ENCODE data around the gene WDR31.
"Not testable (repeated sequence)": the region's sequence is repeated elsewhere in the genome, so short reads cannot be mapped to it uniquely, and the experiment has no call there.

WDR31 gene

DNA sequence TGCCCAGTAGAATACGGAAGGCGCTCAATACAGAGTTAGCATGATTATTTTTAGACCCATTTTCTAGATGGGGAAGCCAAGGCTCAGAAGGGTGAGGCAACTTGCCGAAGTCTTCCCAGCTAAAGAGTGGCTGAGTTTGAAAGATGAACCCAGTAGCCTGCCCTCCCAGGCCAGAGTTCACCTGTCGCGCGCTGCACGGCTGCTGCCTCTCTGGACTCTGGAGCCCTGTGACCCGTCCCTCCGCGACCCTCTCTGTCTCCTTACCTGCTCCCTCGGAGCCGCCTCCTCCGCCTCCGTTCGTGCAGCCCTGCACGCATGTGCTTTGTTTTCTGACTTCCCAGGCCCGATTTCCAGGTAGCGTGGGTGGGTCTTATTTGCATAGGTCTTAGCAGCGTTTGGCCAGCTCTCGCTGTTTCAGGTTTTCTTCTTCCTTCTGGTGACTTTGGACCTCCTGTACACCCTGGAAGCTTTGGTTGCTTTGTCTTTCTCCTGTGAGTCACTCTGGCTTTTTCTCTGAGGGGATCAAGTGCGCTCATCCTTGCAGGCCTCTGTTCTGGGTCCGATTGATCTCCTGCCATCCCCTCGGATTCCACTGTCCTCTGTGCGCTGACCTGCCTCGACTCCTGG is 37.2 kb downstream of the WDR31 start, which contains the start of gene RNF183:
TSS of gene RNF183 (minus strand) at position 585 of the 627 bp plus-strand sequence. CDS start 5,192 bp downstream, outside the sequence.
- TF ChIP-seq, protein P1, sequence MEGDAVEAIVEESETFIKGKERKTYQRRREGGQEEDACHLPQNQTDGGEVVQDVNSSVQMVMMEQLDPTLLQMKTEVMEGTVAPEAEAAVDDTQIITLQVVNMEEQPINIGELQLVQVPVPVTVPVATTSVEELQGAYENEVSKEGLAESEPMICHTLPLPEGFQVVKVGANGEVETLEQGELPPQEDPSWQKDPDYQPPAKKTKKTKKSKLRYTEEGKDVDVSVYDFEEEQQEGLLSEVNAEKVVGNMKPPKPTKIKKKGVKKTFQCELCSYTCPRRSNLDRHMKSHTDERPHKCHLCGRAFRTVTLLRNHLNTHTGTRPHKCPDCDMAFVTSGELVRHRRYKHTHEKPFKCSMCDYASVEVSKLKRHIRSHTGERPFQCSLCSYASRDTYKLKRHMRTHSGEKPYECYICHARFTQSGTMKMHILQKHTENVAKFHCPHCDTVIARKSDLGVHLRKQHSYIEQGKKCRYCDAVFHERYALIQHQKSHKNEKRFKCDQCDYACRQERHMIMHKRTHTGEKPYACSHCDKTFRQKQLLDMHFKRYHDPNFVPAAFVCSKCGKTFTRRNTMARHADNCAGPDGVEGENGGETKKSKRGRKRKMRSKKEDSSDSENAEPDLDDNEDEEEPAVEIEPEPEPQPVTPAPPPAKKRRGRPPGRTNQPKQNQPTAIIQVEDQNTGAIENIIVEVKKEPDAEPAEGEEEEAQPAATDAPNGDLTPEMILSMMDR (conservative IDR thresholded peaks at IDR 0.05; ENCODE audit: low read depth, low read length): no peak
- H3K4me3 ChIP-seq (ENCODE audit: low read depth, low read length): no peak within 1 kb of the TSS
- DNase-seq (ENCODE audit: low read depth): no peak

DNA sequence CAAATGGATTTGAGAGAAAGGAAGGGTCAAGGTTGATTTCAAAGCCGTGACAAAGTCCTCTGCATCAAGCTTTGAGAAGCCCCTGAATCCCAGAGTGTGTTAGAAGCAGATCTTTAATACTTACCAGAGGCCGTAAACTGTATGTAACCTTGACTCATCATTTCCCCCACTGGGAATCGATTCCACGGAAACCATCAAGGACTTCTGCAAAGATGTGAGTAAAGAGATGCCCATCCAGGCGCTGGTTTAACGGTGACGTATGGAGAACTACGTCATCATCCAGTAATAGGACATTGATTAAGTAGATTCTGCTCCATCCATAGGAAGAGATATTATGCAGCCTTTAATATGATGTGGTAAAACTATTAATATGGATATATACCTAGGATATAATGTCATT is 38.5 kb downstream of the WDR31 start:
- no peak overlapping the region for H3K4me3 ChIP-seq (ENCODE audit: low read depth, low read length)
- DNase-seq (ENCODE audit: low read depth): no peak
- TF ChIP-seq, protein P1 (conservative IDR thresholded peaks at IDR 0.05; ENCODE audit: low read depth, low read length): no peak

DNA sequence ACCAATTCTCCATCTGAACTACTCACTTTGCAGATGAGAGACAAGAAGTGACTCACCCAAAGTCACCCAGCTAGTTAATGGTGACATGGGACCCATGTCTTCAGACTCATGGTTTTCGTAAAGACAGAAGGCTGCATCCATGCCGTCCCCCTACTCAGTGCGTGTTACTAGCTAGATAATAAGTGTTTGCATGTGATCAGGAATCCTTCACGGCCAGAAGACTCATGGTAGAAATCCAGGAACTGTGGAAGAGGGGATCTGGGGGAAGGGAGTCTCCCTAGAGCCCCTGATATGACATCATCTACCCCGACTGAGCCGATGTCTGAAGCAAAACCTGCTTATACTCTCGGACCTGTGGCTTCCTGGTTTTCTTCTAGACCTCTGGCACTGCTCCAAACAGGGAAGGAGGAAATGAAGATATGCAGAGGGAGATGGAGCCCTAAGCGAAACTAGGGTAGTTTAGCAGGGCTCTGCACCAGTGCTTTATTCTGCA is 40.2 kb downstream of the WDR31 start:
- DNase-seq (ENCODE audit: low read depth): peak; percentile 35
- TF ChIP-seq, protein P1 (conservative IDR thresholded peaks at IDR 0.05; ENCODE audit: low read depth, low read length): no peak
- no peak overlapping the region for H3K4me3 ChIP-seq (ENCODE audit: low read depth, low read length)

DNA sequence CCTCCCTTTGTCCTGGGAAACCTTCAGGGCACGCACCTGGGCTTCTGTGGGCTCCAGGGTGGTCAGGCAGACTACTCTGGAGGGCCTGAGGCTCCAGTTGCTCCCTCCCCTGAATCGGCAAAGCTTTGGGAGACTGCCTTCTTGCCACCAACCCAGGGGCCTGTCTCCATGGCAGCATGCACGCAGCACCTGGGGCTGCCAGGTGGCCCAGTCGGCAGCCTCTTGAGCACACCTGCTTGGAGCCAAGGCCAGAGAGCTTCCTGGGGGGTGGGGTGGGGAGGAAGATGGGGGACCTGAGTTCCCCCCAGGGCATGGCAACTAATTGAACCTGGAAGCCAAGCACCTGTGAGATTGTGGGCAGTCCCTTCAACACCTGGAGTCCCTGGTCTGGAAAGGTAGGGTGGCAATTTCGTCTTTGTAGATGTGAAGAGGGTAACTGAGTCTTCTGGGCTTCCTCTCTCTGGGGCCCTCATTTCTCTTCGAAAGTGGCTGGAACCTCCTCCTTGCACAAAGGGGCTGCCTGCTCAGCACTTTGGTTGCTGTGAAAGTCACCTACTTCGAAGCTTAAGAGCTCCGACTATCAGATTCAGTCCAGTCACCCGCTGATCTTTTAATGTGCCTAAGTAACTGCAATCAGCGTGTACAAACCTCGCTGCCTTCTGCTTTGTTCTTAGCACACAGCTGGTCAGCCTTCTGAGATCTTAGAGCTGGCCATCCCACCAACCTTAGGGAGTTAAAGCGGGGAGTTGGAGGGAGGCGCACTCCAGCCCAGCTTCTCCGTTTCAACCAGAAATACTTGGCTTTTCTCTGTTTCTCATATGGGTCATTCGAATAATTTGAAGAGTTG is 40.9 kb downstream of the WDR31 start:
- H3K4me3 ChIP-seq (ENCODE audit: low read depth, low read length): no peak overlapping the region
- no peak for DNase-seq (ENCODE audit: low read depth)
- TF ChIP-seq, protein P1 (conservative IDR thresholded peaks at IDR 0.05; ENCODE audit: low read depth, low read length): no peak

DNA sequence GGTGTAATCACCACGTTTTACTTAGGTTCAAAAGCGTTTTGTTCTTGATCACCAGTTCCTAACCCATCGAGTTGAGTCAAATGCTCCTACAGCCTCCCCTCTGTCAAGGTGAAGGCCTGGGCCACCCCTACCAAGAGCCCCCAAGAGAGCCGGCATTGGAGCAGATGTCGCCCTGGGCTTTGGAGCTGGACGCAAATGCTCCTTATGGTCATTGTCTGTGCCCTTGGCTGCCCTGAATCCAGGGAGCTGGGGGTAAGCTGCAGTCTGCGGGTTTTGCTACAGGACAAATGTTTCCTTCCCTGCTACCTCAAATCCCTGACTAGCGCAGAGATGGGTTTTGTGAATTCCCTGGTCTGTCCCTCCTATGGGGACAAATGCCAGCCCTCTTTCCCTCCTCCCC is 41.8 kb downstream of the WDR31 start:
- no peak for DNase-seq (ENCODE audit: low read depth)
- TF ChIP-seq, protein P1 (conservative IDR thresholded peaks at IDR 0.05; ENCODE audit: low read depth, low read length): no peak
- H3K4me3 ChIP-seq (ENCODE audit: low read depth, low read length): no peak overlapping the region

DNA sequence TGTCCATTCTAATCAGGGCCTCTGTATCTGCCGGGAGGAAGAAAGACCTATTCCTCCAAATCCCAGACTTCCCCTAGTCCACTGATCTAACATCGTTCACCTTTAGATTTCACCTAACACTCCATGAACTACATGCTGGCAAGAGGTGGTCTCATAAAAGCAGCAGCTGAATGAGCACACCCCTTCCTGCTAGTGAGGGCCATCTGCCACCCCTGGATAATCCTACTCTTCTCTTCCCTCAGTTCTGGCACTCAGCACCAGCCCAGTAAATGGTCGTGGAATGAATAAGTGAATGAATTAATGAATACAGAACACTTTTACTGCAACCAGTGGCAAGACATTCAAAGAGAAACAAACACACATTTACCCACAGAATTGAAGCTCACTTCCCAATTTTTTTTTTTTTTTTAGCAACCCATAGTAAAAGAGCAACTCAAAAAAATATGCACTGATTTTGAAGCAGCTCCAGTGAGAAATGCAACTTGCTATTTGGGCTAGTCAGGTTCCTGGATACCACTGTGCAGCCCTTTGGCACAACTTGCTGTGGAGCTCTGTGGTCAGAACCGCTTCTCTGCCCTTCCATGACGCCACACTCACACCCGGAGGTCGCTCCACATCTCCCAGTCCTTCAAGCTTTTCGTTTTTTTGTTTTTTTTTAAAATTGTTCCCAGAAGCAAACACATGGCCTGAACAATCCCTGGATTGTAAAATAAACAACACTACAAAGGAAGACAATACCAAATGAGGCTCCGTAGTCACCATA is 43.1 kb downstream of the WDR31 start:
- peak; percentile 36 for DNase-seq (ENCODE audit: low read depth)
- TF ChIP-seq, protein P1 (conservative IDR thresholded peaks at IDR 0.05; ENCODE audit: low read depth, low read length): no peak
- no peak overlapping the region for H3K4me3 ChIP-seq (ENCODE audit: low read depth, low read length)

DNA sequence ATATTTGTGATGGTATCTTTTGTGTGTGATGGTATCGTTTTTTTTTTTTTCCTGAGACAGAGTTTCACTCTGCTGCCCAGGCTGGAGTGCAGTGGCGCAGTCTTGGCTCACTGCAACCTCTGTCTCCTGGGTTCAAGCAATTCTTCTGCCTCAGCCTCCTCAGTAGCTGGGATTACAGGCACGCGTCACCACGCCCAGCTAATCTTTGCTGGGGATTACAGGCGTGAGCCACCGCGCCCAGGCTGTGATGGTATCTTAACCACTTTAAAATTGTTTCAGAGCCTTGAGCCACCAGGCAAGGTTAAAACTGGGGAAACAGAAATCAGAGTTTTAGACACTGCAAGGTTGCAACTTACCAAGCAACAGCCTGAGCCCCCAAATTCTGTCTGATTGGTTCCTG is 43.8 kb downstream of the WDR31 start:
- H3K4me3 ChIP-seq (ENCODE audit: low read depth, low read length); DNase-seq (ENCODE audit: low read depth): not testable (repeated sequence)
